K562 (cell line): ENCODE measurements around the gene SF3B4. TPM values are rescaled to one million over a fixed set of nuclear protein-coding genes. Genes with fewer than 3 reads are reported as not detected.

Experiments used
- DEAF1 ChIP-seq: fragments of 450-650 bp; formaldehyde crosslinking; IDR thresholded peaks from 2 replicates; pipeline ENCODE4 v1.4.0; 2020; ENCODE audit warnings: mild to moderate bottlenecking, moderate library complexity
- DIDO1 ChIP-seq: fragments of 450-650 bp; IDR thresholded peaks from 2 replicates; pipeline ENCODE4 v1.6.1; 2016; ENCODE audit warnings: low read depth, missing biosample characterization, missing genetic modification characterization
- DMBX1 ChIP-seq: fragments of 250-450 bp; sonication (Bioruptor Pico); IDR thresholded peaks from 2 replicates; pipeline ENCODE4 v1.8.0; 2022; ENCODE audit warnings: inconsistent platforms, mild to moderate bottlenecking, moderate library complexity, borderline replicate concordance
- ELF1 ChIP-seq: fragments of 200-800 bp; sonication (Bioruptor generic); IDR thresholded peaks from 2 replicates; pipeline ENCODE4 v1.6.1; 2016; ENCODE audit warnings: missing genetic modification characterization, missing compliant biosample characterization
- KHSRP ChIP-seq: fragments of 450-650 bp; IDR thresholded peaks from 2 replicates; pipeline ENCODE4 v1.6.1; 2017
- MYC ChIP-seq, 2 experiments: fragments of 250-450 bp in 1 of 2; sonication (Bioruptor Pico) in 1 of 2; IDR thresholded peaks; 2 replicates each; pipeline versions ENCODE4 v1.5.1 to v1.6.1; 2012 to 2021; ENCODE audit warnings: low read depth in 2 of 2, borderline replicate concordance in 1 of 2, improper control_type of control experiment in 1 of 2, low read length in 1 of 2, mild to moderate bottlenecking in 1 of 2, moderate library complexity in 1 of 2
- NBN ChIP-seq: fragments of 450-650 bp; IDR thresholded peaks from 2 replicates; pipeline ENCODE4 v1.6.1; 2016; ENCODE audit warnings: low read depth, mild to moderate bottlenecking
- NFRKB ChIP-seq: fragments of 450-650 bp; IDR thresholded peaks from 2 replicates; pipeline ENCODE4 v1.6.1; 2016; ENCODE audit warnings: low read depth
- PRDM10 ChIP-seq: fragments of 450-650 bp; IDR thresholded peaks from 2 replicates; pipeline ENCODE4 v1.6.1; 2018; ENCODE audit not compliant: partially characterized antibody
- RBBP5 ChIP-seq: fragments of 200-600 bp; sonication (generic); IDR thresholded peaks from 2 replicates; pipeline ENCODE4 v1.6.1; 2012; ENCODE audit warnings: borderline replicate concordance, mild to moderate bottlenecking, low read length, control low read depth, inconsistent platforms; ENCODE audit not compliant: insufficient read depth, poor library complexity, severe bottlenecking
- SMAD4 ChIP-seq: fragments of 250-450 bp; sonication (Bioruptor Pico); conservative IDR thresholded peaks from 2 replicates; pipeline ENCODE4 v1.8.0; 2021; ENCODE audit warnings: inconsistent platforms, mild to moderate bottlenecking, moderate library complexity
- SMARCB1 ChIP-seq: IDR thresholded peaks from 2 replicates; pipeline ENCODE4 v1.6.1; 2011; ENCODE audit warnings: improper control_type of control experiment, low read depth; ENCODE audit not compliant: insufficient read length
- SMARCE1 ChIP-seq: fragments of 450-650 bp; IDR thresholded peaks from 2 replicates; pipeline ENCODE4 v1.7.1; 2016; ENCODE audit warnings: mild to moderate bottlenecking
- SRSF9 ChIP-seq: fragments of 200-400 bp; formaldehyde crosslinking; IDR thresholded peaks from 2 replicates; pipeline ENCODE4 v1.6.1; 2017; ENCODE audit warnings: low read depth, low read length, borderline replicate concordance
- TAF7 ChIP-seq: fragments of 450-650 bp; IDR thresholded peaks from 2 replicates; pipeline ENCODE4 v1.6.1; 2016; ENCODE audit warnings: missing genetic modification characterization, missing compliant biosample characterization
- TSC22D4 ChIP-seq: fragments of 450-650 bp; IDR thresholded peaks from 2 replicates; pipeline ENCODE4 v1.6.1; 2016; ENCODE audit warnings: missing genetic modification characterization, missing biosample characterization, control low read depth
- ZNF239 ChIP-seq: fragments of 250-450 bp; sonication (Bioruptor Pico); IDR thresholded peaks from 2 replicates; pipeline ENCODE4 v1.4.0; 2020; ENCODE audit warnings: mild to moderate bottlenecking
- ZNF274 ChIP-seq: IDR thresholded peaks from 2 replicates; pipeline ENCODE4 v1.6.1; 2011; ENCODE audit warnings: low read depth, mild to moderate bottlenecking, low read length, moderate library complexity, borderline replicate concordance
- ZNF347 ChIP-seq: fragments of 450-650 bp; formaldehyde crosslinking; IDR thresholded peaks from 2 replicates; pipeline ENCODE4 v1.4.0; 2020; ENCODE audit warnings: low read depth, mild to moderate bottlenecking, moderate library complexity
- ZNF79 ChIP-seq: fragments of 250-450 bp; sonication (Bioruptor Pico); IDR thresholded peaks from 2 replicates; pipeline ENCODE4 v1.4.0; 2020; ENCODE audit warnings: low read depth, mild to moderate bottlenecking, moderate library complexity
- polyA plus RNA-seq, 8 experiments: library from polyadenylated mRNA; depleted of rRNA in 4 of 8; stranded (reverse) in 5 of 8; unstranded in 3 of 8; fragments of >200 nt; fragmentation: Nextera tagmentation in 2 of 8; fragmentation: Illumina TruSeq in 1 of 8; extraction: Ambion mirVana in 2 of 8; extraction: Trizol in 1 of 8; gene quantifications; 2 replicates each; pipeline versions ENCODE4 v1.2.1 to v1.2.3, GENCODE V29; 2011 to 2014; ENCODE audit warnings: inconsistent platforms in 1 of 8, missing spikeins in 1 of 8
- total RNA-seq, 7 experiments: library from RNA; depleted of rRNA in 6 of 7; stranded (reverse); fragments of >200 nt in 6 of 7; fragmentation: Illumina TruSeq in 2 of 7; extraction: Trizol in 2 of 7; gene quantifications; 2 replicates each; pipeline versions ENCODE4 v1.2.1 to v1.2.3, GENCODE V29; 2011 to 2021; ENCODE audit warnings: low replicate concordance in 1 of 7
- TF ChIP-seq, protein P1 (sequence below): sonication (generic); IDR thresholded peaks from 2 replicates; pipeline ENCODE4 v1.6.1; 2016
- TF ChIP-seq, protein P2 (sequence below): sonication (generic); formaldehyde crosslinking; IDR thresholded peaks from 2 replicates; pipeline ENCODE4 v1.4.0; 2020; ENCODE audit warnings: mild to moderate bottlenecking, missing genetic modification reagents

Gene SF3B4
- total and polyA plus RNA-seq, 9 of the 15 experiments (the other 6 are each of a cell fraction or from before 2014, with no cell fraction given) = 3.0 to 88.0 (median 26.1) TPM

GRCh38 chr1:149942207-149942606 lies 14.6 kb upstream of the SF3B4 start (continued):
- 0 out of 2 replicates have a peak, but pooled peaks have one; percentile 34 for TF ChIP-seq DEAF1 (CRISPR knock-in tag)
- TF ChIP-seq SMAD4 (CRISPR knock-in tag) = peak; percentile 18; the same call in 1 of the 2 replicates
- no peak for TF ChIP-seq KHSRP
- no peak for TF ChIP-seq DMBX1 (CRISPR knock-in tag)
- TF ChIP-seq, protein P1, sequence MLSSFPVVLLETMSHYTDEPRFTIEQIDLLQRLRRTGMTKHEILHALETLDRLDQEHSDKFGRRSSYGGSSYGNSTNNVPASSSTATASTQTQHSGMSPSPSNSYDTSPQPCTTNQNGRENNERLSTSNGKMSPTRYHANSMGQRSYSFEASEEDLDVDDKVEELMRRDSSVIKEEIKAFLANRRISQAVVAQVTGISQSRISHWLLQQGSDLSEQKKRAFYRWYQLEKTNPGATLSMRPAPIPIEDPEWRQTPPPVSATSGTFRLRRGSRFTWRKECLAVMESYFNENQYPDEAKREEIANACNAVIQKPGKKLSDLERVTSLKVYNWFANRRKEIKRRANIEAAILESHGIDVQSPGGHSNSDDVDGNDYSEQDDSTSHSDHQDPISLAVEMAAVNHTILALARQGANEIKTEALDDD = no peak
- no peak for TF ChIP-seq SMARCB1
- TF ChIP-seq SRSF9 = no peak
- no peak for TF ChIP-seq TAF7 (tag)
- TF ChIP-seq MYC (IDR thresholded peaks at IDR 0.05; ENCODE audit: low read depth, low read length) = peak; percentile 37; the same call in 1 of the 2 replicates
- TF ChIP-seq MYC (CRISPR knock-in tag; IDR thresholded peaks at IDR 0.05; ENCODE audit: borderline replicate concordance, low read depth) = no peak
- TF ChIP-seq RBBP5 = no peak
- TF ChIP-seq ZNF79 = no peak
- TF ChIP-seq ZNF239 (CRISPR knock-in tag) = no peak
- no peak for TF ChIP-seq NBN
- TF ChIP-seq DIDO1 (tag) = no peak
- TF ChIP-seq NFRKB = no peak
- TF ChIP-seq SMARCE1 = no peak
- TF ChIP-seq PRDM10 = peak; percentile 14
- peak; percentile 53; the same call in 1 of the 2 replicates for TF ChIP-seq ELF1
- no peak for TF ChIP-seq ZNF274
- TF ChIP-seq TSC22D4 (tag) = no peak
- TF ChIP-seq ZNF347 (CRISPR knock-in tag) = no peak
- TF ChIP-seq, protein P2, sequence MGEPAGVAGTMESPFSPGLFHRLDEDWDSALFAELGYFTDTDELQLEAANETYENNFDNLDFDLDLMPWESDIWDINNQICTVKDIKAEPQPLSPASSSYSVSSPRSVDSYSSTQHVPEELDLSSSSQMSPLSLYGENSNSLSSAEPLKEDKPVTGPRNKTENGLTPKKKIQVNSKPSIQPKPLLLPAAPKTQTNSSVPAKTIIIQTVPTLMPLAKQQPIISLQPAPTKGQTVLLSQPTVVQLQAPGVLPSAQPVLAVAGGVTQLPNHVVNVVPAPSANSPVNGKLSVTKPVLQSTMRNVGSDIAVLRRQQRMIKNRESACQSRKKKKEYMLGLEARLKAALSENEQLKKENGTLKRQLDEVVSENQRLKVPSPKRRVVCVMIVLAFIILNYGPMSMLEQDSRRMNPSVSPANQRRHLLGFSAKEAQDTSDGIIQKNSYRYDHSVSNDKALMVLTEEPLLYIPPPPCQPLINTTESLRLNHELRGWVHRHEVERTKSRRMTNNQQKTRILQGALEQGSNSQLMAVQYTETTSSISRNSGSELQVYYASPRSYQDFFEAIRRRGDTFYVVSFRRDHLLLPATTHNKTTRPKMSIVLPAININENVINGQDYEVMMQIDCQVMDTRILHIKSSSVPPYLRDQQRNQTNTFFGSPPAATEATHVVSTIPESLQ (CRISPR knock-in tag) = no peak
